Thyroid gland (tissue), 4 donors: Measurements from ENCODE around the gene SIRT7. TPM values are rescaled to one million over a fixed set of nuclear protein-coding genes. Genes with fewer than 3 reads are reported as not detected.
"Not testable (repeated sequence)": the region's sequence is repeated elsewhere in the genome, so short reads cannot be mapped to it uniquely, and the experiment has no call there.

Source experiments
- DNase-seq, 2 donors: peaks; one replicate each; pipeline ENCODE4 v3.0.0-alpha.2; 2019
- H3K27ac ChIP-seq, 3 donors: fragments of 200-600 bp; sonication (generic); 1 replicate in 2 of 3; 2 replicates in 1 of 3; pipeline ENCODE4 v1.5.1; 2016 to 2019; ENCODE audit warnings: mild to moderate bottlenecking in 1 of 3, moderate library complexity in 1 of 3
- H3K27me3 ChIP-seq: fragments of 200-600 bp; sonication (generic); one replicate; pipeline ENCODE4 v1.5.1; 2019
- H3K36me3 ChIP-seq, 2 donors: fragments of 200-600 bp; sonication (generic); one replicate each; pipeline ENCODE4 v1.5.1; 2016 to 2019
- H3K4me1 ChIP-seq, 2 donors: fragments of 200-600 bp; sonication (generic); one replicate each; pipeline ENCODE4 v1.5.1; 2017 to 2019
- H3K4me3 ChIP-seq, 3 donors: fragments of 200-600 bp; sonication (generic); replicated peaks in 1 of 3; 1 replicate in 2 of 3; 2 replicates in 1 of 3; pipeline ENCODE4 v1.5.1; 2016; ENCODE audit warnings: mild to moderate bottlenecking in 1 of 3
- H3K9me3 ChIP-seq: fragments of 200-600 bp; sonication (generic); one replicate; pipeline ENCODE4 v1.5.1; 2017
- POLR2A ChIP-seq, 2 donors: fragments of 450-650 bp; IDR thresholded peaks; one replicate each; pipeline ENCODE4 v1.6.1; 2017; ENCODE audit warnings: antibody characterized with exemption in 2 of 2, mild to moderate bottlenecking in 2 of 2, moderate library complexity in 1 of 2
- WGBS, 2 donors: methylation state at CpG; one replicate each; pipeline ENCODE4 v1.1.5; 2017; 5-methylcytosine and 5-hydroxymethylcytosine counted together
- intact Hi-C: fragments of 100-400 bp; cut with DNase I; formaldehyde crosslinking; loops from one replicate; pipeline ENCODE4 v1.15.1; 2023
- total RNA-seq, 4 donors: library from RNA; depleted of rRNA; stranded (reverse); fragments of >200 nt; gene quantifications; one replicate each; pipeline ENCODE4 v1.2.3, GENCODE V29; 2016
- TF ChIP-seq, protein P1 (sequence below), 6 experiments: fragments of 200-600 bp in 3 of 6; fragments of 450-650 bp in 3 of 6; sonication (generic) in 3 of 6; IDR thresholded peaks; one replicate each; pipeline ENCODE4 v1.5.1; 2016 to 2019; ENCODE audit warnings: antibody characterized with exemption in 6 of 6, mild to moderate bottlenecking in 2 of 6, inconsistent platforms in 1 of 6, moderate library complexity in 1 of 6

The SIRT7 gene
- total RNA-seq, 4 donors from 2014 or later: 8.9 to 23.5 (median 15.8) TPM

DNA sequence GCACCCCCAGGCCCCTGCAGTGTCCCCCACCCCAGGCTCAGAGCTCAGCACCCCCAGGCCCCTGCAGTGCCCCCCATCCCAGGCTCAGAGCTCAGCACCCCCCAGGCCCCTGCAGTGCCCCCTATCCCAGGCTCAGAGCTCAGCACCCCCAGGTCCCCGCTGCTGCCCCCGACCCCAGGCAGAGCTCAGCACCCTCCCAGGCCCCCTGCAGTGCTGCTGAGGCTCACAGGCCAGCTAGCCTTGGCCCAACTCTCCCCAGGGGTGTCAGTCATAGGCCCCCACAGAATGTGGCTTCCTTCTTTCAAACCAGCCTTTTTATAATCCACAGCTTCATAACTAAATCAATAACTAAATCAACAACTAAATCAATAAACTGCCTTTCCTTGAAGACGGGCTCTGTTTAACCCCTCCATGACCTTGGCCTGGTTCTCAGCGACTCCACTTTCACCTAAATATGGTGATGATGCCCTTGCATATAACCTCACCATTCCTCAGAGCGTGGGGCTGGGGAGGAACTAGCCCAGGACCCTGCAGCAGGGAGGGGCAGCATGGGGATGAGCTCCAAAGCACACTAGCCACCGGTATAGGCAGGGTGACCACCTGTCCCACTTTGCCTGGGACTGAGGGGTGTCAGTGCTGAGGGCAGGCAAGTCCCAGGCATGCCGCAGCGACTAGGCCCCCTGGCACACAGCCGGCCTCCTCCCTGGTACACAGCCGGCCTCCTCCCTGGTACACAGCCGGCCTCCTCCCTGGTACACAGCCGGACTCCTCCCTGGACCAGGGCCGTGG lies 38.0 kb upstream of the SIRT7 start:
- intact Hi-C loops: loop anchor here (5.0 kb wide), 1 partner anchor 196 kb away; no protein-coding TSS in a partner anchor
- TF ChIP-seq, protein P1, sequence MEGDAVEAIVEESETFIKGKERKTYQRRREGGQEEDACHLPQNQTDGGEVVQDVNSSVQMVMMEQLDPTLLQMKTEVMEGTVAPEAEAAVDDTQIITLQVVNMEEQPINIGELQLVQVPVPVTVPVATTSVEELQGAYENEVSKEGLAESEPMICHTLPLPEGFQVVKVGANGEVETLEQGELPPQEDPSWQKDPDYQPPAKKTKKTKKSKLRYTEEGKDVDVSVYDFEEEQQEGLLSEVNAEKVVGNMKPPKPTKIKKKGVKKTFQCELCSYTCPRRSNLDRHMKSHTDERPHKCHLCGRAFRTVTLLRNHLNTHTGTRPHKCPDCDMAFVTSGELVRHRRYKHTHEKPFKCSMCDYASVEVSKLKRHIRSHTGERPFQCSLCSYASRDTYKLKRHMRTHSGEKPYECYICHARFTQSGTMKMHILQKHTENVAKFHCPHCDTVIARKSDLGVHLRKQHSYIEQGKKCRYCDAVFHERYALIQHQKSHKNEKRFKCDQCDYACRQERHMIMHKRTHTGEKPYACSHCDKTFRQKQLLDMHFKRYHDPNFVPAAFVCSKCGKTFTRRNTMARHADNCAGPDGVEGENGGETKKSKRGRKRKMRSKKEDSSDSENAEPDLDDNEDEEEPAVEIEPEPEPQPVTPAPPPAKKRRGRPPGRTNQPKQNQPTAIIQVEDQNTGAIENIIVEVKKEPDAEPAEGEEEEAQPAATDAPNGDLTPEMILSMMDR (IDR thresholded peaks at IDR 0.05): no peak
- no peak for DNase-seq
- Histone ChIP-seq H3K27ac (no peak overlapping the region), H3K36me3 (no peaks in the 10 kb centered on the region), H3K4me1 (peaks cover 6 to 17% of the 10 kb centered on the region in 2 donors), H3K4me3 (no peak overlapping the region), H3K27me3 (peaks cover 20% of the 10 kb centered on the region), H3K9me3 (no peaks in the 10 kb centered on the region)
- 82 to 85% methylated on average over 7 to 11 of the region's 13 CpGs for WGBS, 2 donors

DNA sequence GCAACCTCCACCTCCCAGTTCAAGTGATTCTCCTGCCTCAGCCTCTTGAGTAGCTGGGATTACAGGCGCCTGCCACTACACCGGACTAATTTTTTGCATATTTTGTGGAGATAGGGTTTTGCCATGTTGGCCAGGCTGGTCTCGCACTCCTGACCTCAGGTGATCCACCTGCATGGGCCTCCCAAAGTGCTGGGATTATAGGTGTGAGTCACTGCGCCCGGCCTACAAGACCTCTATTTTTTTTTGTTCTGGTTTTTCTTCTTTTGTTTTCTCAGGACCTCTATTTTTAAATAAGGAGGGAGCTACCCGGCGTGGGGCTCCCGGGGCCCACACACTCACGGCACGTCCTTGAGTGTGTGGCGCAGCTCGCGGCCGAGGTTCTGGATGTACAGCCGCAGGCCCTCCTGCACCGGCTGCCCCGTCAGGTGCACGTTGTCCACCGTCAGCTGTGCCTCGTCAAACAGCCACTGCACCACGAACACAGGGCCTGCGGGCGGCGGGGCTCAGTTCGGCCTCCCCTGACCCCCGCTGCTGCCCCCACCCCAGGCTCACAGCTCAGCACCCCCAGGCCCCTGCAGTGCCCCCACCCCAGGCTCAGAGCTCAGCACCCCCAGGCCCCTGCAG lies 37.2 kb upstream of the SIRT7 start:
- Histone ChIP-seq H3K4me1 (peaks cover 2 to 12% of the 10 kb centered on the region in 2 donors), H3K4me3 (no peak overlapping the region), H3K27ac (no peak overlapping the region), H3K36me3 (no peaks in the 10 kb centered on the region), H3K9me3 (no peaks in the 10 kb centered on the region), H3K27me3 (peaks cover 16% of the 10 kb centered on the region)
- no peak for DNase-seq
- no peak for TF ChIP-seq POLR2A (IDR thresholded peaks at IDR 0.05)
- TF ChIP-seq, protein P1 (IDR thresholded peaks at IDR 0.05): no peak
- intact Hi-C loops: loop anchor here (5.0 kb wide), 1 partner anchor 197 kb away; no protein-coding TSS in a partner anchor
- WGBS, 2 donors: 78% methylated on average over 21 to 26 of the region's 26 CpGs

DNA sequence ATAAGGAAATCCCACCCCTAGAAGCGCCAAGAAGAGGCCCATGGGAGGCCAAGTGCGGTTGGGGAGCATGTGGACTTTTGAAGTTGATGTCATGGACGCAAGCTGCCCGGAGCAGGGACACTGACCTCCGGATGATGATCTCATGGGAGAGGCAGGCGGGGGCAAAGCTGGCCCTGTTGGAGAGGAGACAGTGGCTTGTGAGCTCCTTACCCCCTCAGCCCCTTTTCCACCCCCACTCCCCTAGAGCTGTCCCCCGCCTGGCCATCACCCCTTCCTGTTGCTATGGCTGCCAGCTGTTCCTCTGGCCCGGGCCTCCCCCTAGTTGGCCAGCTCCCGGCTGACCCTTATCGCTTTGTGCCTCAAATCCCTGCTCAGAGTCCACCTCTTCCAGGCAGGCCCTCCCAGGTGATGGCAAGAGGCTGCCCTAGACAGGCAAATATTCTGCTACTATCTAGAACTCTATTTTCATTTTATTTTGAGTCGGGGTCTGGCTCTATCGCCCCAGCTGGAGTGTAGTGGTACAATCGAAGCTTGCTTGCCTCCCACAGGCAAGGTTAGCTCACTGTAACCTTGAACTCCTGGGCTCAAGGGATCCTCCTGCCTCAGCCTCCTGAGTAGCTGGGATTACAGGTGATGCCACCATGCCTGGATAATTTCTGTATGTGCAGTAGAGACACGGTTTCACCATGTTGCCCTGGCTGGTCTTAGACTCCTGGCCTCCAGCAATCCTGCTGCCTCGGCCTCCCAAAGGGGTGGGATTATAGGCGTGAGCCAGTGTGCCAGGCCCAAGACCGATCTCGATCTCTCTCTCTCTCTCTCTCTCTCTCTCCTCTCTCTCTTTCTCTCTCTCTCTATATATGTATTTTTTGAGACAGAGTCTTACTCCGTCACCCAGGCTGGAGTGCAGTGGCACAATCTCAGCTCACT lies 36.4 kb upstream of the SIRT7 start:
- intact Hi-C loops: loop anchor here (5.0 kb wide), 1 partner anchor 198 kb away; no protein-coding TSS in a partner anchor
- TF ChIP-seq, protein P1 (IDR thresholded peaks at IDR 0.05): no peak
- TF ChIP-seq POLR2A (IDR thresholded peaks at IDR 0.05): no peak
- H3K9me3 ChIP-seq: no peaks in the 10 kb centered on the region
- no peak overlapping the region for H3K4me3 ChIP-seq
- no peaks in the 10 kb centered on the region for H3K36me3 ChIP-seq
- peaks cover 13% of the 10 kb centered on the region for H3K27me3 ChIP-seq
- H3K27ac ChIP-seq: no peak overlapping the region
- peaks cover 0 to 4% of the 10 kb centered on the region in 2 donors for H3K4me1 ChIP-seq
- DNase-seq: no peak
- 86 to 88% methylated on average over 15 to 19 of the region's 19 CpGs for WGBS, 2 donors

DNA sequence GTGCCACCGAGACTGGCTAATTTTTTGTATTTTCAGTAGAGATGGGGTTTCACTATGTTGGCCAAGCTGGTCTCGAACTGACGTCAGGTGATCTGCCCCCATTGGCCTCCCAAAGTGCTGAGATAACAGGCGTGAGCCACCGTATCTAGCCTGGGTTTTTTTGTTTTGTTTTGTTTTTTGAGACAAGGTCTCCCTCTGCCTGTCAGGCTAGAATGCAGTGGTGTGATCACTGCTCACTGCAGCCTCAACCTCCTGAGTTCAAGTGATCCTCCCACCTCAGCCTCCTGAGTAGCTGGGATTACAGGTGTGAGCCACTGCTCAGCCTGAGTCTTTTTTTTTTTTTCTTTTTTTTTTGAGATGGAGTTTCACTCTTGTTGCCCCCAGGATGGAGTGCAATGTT lies 35.5 kb upstream of the SIRT7 start:
- H3K9me3 ChIP-seq, H3K36me3 ChIP-seq, H3K4me3 ChIP-seq, intact Hi-C loops, H3K27ac ChIP-seq, H3K4me1 ChIP-seq, H3K27me3 ChIP-seq, DNase-seq: not testable (repeated sequence)
- WGBS, 2 donors: 69 to 77% methylated on average over 5 of the region's 5 CpGs

DNA sequence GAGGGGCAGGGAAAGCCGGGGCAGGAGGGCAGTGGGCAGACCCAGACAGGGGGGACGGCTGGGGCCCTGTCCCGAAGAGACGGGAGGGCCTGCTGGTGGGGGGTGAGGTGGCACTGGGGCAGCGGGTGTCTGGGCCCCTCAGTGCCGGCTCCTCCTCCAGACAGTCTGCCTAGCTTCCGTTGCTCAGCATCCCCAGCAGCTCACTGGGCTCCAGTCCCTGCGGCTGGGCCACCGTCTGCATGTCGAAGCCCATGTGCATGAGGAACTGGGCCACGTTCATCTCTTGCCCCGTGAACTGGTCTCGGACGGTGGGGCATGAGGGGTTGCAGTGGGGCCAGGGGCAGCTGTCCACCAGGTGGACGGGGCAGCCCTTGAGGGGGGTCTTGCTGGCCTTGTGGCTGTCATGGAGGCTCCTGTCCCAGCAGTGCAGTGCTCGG lies 34.8 kb upstream of the SIRT7 start:
- Histone ChIP-seq H3K9me3 (no peaks in the 10 kb centered on the region), H3K27me3 (no peaks in the 10 kb centered on the region), H3K27ac (no peak overlapping the region), H3K4me3 (no peak overlapping the region), H3K36me3 (no peaks in the 10 kb centered on the region), H3K4me1 (no peaks in the 10 kb centered on the region)
- intact Hi-C loops: no loop called here
- TF ChIP-seq, protein P1 (IDR thresholded peaks at IDR 0.05): no peak
- 74 to 78% methylated on average over 15 to 16 of the region's 16 CpGs for WGBS, 2 donors
- DNase-seq: no peak
